AG10803 (cell line): ENCODE data around the gene ITGA1.

Experiments
- DNase-seq: peaks from one replicate; pipeline ENCODE4 v3.0.0; 2010; ENCODE audit warnings: low read depth
- H3K4me3 ChIP-seq: 2 replicates; pipeline ENCODE4 v1.5.1; 2011; ENCODE audit warnings: mild to moderate bottlenecking, low read length, control low read depth
- CTCF ChIP-seq: conservative IDR thresholded peaks from 2 replicates; pipeline ENCODE4 v1.5.1; 2011; ENCODE audit warnings: mild to moderate bottlenecking, low read length, control low read depth, inconsistent platforms

ITGA1 gene

GRCh38 chr5:52827815-52828214 lies 40.1 kb downstream of the ITGA1 start:
- no peak for DNase-seq
- no peak for TF ChIP-seq CTCF

GRCh38 chr5:52829664-52830063 lies 41.9 kb downstream of the ITGA1 start:
- no peak overlapping the region for H3K4me3 ChIP-seq
- TF ChIP-seq CTCF = no peak
- DNase-seq = no peak

More at GRCh38 chr5:52827815-52828214, 40.1 kb downstream of the ITGA1 start:
- no peak overlapping the region for H3K4me3 ChIP-seq

GRCh38 chr5:52830650-52831049 lies 42.9 kb downstream of the ITGA1 start:
- TF ChIP-seq CTCF = no peak

GRCh38 chr5:52831786-52832511 lies 44.2 kb downstream of the ITGA1 start:
- H3K4me3 ChIP-seq = no peak overlapping the region
- TF ChIP-seq CTCF = no peak

More at GRCh38 chr5:52830650-52831049, 42.9 kb downstream of the ITGA1 start:
- H3K4me3 ChIP-seq = no peak overlapping the region
- DNase-seq = no peak

GRCh38 chr5:52834320-52834719 lies 46.6 kb downstream of the ITGA1 start:
- no peak overlapping the region for H3K4me3 ChIP-seq
- no peak for DNase-seq
- no peak for TF ChIP-seq CTCF

More at GRCh38 chr5:52831786-52832511, 44.2 kb downstream of the ITGA1 start:
- DNase-seq = no peak

GRCh38 chr5:52837068-52837467 lies 49.4 kb downstream of the ITGA1 start:
- H3K4me3 ChIP-seq = no peak overlapping the region
- DNase-seq = no peak
- TF ChIP-seq CTCF = no peak

- TF ChIP-seq CTCF = no peak
- peak; percentile 35 for DNase-seq
Observed at GRCh38 chr5:52837591-52838001, 49.9 kb downstream of the ITGA1 start.

More at GRCh38 chr5:52837591-52838001, 49.9 kb downstream of the ITGA1 start:
- no peak overlapping the region for H3K4me3 ChIP-seq
